Measurements from ENCODE around the gene USP14. TPM values are rescaled to one million over a fixed set of nuclear protein-coding genes. Genes with fewer than 3 reads are reported as not detected.

Gene USP14
- total RNA-seq, 4 donors from 2014 or later: 17.1 to 66.0 (median 20.3) TPM

DNA sequence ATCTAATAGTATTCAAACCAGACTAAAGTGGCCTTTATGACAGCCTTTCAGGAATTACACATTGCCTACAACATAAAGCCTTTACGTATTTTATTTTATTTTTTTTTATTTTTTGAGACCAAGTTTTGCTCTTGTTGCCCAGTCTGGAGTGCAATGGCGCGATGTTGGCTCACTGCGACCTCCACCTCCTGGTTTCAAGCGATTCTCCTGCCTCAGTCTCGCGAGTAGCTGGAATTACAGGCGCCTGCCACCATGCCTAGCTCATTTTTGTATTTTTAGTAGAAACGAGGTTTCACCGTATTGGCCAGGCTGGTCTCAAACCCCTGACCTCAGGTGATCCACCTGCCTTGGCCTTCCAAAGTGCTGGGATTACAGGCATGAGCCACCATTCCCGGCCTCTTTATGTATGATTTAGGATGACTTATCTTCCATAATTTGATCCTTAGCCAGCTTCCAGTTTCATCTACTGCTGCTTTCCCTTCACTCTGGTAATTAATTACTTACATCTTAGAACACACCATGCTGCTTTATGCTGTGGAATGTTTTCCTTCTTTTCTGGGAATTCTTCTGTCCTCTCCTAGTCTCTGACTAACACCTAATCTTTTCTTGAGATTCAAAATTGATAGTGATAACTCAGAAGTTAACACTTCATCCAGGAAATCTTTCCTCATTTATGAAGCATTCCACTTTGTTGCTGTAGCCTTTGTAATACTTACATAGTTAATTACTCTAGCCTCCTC, 2.6 kb downstream of the USP14 start:
- no peak for DNase-seq
- no peaks in the 10 kb centered on the region for H3K9me3 ChIP-seq
- no peak overlapping the region for H3K4me3 ChIP-seq
- no peak for TF ChIP-seq POLR2A (IDR thresholded peaks at IDR 0.05)
- TF ChIP-seq, protein P1, sequence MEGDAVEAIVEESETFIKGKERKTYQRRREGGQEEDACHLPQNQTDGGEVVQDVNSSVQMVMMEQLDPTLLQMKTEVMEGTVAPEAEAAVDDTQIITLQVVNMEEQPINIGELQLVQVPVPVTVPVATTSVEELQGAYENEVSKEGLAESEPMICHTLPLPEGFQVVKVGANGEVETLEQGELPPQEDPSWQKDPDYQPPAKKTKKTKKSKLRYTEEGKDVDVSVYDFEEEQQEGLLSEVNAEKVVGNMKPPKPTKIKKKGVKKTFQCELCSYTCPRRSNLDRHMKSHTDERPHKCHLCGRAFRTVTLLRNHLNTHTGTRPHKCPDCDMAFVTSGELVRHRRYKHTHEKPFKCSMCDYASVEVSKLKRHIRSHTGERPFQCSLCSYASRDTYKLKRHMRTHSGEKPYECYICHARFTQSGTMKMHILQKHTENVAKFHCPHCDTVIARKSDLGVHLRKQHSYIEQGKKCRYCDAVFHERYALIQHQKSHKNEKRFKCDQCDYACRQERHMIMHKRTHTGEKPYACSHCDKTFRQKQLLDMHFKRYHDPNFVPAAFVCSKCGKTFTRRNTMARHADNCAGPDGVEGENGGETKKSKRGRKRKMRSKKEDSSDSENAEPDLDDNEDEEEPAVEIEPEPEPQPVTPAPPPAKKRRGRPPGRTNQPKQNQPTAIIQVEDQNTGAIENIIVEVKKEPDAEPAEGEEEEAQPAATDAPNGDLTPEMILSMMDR (IDR thresholded peaks at IDR 0.05): no peak
- no peaks in the 10 kb centered on the region for H3K27me3 ChIP-seq
- H3K4me1 ChIP-seq: peaks cover 0 to 23% (median 2%) of the 10 kb centered on the region in 4 donors
- no peak overlapping the region for H3K27ac ChIP-seq
- H3K36me3 ChIP-seq: peaks cover 0 to 27% (median 0%) of the 10 kb centered on the region in 3 donors

DNA sequence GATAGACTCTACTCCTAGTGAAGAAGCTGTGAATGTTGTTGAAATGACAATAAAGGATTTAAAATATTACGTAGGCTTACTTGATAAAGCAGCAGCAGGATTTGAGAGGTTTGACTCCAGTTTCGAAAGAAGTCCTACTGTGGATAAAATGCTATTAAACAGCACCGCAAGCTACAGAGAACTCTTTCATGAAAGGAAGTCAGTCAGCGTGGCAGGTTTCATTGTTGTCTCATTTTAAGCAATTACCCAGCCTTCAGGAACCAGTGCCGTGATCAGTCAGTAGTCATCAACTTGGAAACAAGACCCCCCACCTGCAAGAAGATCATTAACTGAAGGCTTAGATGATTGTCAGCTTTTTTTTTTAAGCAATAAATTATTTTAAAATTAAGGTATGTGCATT, 14.0 kb downstream of the USP14 start:
- no peaks in the 10 kb centered on the region for H3K27me3 ChIP-seq
- no peak for TF ChIP-seq POLR2A (IDR thresholded peaks at IDR 0.05)
- TF ChIP-seq, protein P1 (IDR thresholded peaks at IDR 0.05): no peak
- peaks cover 0 to 26% (median 0%) of the 10 kb centered on the region in 3 donors for H3K36me3 ChIP-seq
- no peaks in the 10 kb centered on the region for H3K4me1 ChIP-seq
- H3K9me3 ChIP-seq: no peaks in the 10 kb centered on the region
- H3K27ac ChIP-seq: no peak overlapping the region
- DNase-seq: no peak
- H3K4me3 ChIP-seq: no peak overlapping the region

DNA sequence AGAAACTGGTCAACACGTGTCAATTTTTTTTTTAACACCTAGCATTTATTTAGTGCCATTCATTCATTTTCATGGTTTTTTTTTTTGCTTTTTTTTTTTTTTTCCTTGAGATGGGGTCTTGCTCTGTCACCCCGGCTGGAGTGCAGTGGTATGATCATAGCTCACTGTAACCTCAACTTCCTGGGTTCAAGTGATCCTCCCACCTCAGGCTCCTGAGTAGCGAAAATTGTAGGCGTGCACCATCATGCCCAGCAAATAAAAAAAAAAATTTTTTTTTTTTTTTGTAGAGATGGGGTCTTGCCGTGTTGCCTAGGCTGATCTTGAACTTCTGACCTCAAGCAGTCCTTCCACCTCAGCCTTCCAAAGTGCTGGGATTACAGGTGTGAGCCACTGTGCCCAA, 21.1 kb downstream of the USP14 start:
- Histone ChIP-seq H3K4me1 (peaks cover 0 to 7% (median 0%) of the 10 kb centered on the region in 4 donors), H3K27me3 (no peaks in the 10 kb centered on the region), H3K27ac (no peak overlapping the region), H3K36me3 (peaks cover 0 to 13% (median 0%) of the 10 kb centered on the region in 3 donors), H3K9me3 (no peaks in the 10 kb centered on the region), H3K4me3 (no peak overlapping the region)
- no peak for DNase-seq
- TF ChIP-seq, protein P1 (IDR thresholded peaks at IDR 0.05): no peak
- TF ChIP-seq POLR2A (IDR thresholded peaks at IDR 0.05): no peak

DNA sequence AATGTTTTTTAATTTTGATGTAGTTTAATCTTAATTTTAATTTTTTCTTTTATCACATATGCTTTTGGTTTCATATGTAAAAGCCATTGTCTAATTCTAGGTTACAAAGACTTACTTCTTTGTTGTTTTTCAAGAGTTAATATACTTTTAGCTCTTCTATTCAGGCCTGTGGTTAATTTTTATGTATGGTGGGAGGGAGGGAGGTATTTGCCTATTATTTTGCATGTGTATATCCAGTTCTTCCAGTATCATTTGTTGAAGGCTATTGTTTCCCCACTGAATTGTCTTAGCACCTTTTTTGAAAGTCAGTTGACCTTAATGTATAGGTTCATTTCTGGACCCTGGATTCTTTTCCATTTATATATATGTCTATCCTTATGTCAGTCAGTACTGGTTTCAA, 23.4 kb downstream of the USP14 start:
- Histone ChIP-seq H3K27me3 (no peaks in the 10 kb centered on the region), H3K36me3 (peaks cover 0 to 25% (median 0%) of the 10 kb centered on the region in 3 donors), H3K9me3 (no peaks in the 10 kb centered on the region), H3K4me1 (peaks cover 0 to 7% (median 0%) of the 10 kb centered on the region in 4 donors), H3K27ac (no peak overlapping the region), H3K4me3 (no peak overlapping the region)
- no peak for DNase-seq
- TF ChIP-seq, protein P1 (IDR thresholded peaks at IDR 0.05): no peak
- no peak for TF ChIP-seq POLR2A (IDR thresholded peaks at IDR 0.05)

DNA sequence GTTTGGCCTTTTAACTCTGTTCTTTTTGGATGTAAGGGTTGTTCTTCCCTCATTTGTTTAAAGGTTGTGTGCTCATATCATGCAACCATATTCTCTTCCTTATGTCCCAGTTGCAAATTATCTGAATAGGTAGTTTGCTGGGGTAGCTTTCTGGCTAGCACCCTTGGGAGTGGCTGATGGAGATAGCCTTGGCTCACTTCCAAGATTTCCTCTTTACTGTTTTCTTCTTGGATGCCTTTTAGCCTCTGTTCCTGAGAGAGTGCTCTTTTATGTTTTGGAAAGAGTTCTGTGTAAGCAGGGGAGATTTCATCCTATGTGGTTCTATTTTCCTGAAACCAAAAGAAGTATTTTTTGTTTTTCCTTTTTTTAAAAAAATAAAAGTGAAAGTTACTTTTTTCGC, 25.4 kb downstream of the USP14 start:
- Histone ChIP-seq H3K9me3 (no peaks in the 10 kb centered on the region), H3K36me3 (peaks cover 0 to 25% (median 0%) of the 10 kb centered on the region in 3 donors), H3K27ac (no peak overlapping the region), H3K4me1 (peaks cover 0 to 7% (median 0%) of the 10 kb centered on the region in 4 donors), H3K4me3 (no peak overlapping the region), H3K27me3 (no peaks in the 10 kb centered on the region)
- DNase-seq: no peak
- TF ChIP-seq POLR2A (IDR thresholded peaks at IDR 0.05): no peak
- TF ChIP-seq, protein P1 (IDR thresholded peaks at IDR 0.05): no peak
